Activated gamma-delta T cell (primary cell): ENCODE results near the gene CA10.

Experiments used
- DNase-seq: peaks from one replicate; lab custom pipeline; 2025; lab: John Stamatoyannopoulos, UW

The CA10 gene

GRCh38 chr17:51597345-51597744 lies 561.2 kb downstream of the CA10 start:
- no peak for DNase-seq

DNA sequence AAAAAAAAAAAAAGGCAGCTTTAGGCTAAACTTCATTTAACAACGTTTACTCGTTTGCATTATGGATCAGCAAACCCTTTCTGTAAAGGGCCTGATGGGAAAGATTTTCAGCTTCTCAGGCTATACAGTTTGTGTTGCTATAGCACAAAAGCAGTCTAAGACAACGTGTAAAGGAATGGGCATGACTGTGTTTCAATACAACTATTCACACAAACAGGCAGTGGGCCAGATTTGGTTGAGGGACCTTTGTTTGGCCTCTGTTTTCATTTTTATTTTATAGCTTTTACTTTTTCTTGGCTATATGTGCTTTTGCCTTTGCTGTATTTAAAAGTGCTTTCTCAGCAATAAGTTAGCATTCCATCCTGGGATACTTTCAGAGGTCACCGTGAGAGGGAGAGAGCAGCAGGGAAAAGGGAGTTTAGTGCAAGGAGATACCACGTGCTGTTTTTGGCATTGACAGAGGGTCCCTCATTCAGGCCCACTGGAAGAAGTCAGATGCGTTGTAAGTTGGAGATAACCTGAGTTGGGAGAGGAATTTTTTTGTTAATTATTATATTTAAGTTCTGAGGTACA lies 562.6 kb downstream of the CA10 start:
- no peak for DNase-seq

DNA sequence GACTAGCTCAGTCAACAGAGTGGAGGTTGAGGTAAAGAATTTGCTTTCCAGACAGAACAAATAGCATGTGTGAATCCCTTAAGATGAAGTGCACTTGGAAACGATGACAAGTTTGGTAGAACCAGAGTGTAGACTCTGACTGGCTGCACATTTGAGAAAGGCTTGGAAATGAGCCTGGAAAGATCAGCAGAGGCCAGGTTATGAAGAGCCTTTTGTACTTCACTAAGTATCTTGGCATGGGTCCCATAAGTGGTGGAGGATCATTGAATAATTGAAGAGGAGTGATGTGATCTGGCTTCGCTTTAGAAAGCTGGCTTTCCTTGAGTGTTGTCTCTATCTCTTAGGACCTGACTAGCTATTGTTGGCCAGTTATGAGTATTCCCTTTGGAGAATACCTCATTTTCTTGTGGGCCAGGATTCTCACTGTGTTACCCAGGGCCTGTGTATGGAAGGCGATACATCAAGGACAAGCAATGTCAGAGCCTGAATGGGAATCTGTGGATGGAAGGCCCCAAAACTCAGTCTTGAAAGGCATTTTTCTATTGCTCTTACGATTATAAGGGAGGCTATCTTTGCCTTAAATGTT lies 568.4 kb downstream of the CA10 start:
- no peak for DNase-seq

DNA sequence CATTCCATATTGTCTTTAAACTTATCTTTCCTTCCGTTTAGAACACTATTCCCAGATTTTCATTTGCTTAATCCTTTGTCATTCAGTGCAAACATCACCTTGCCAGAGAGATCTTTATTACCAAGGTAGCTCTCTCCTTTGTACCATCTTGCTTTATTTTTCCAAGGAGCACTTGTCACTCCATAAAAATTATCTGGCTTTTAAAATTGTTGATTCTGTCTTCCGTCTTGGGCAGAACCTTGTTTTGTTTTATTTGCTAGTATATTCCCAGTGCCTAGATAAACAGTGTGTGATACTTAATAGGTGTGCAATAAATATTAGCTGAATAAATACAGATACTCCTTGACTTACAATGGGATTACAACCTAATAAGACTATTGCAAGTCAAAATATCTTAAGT lies 570.5 kb downstream of the CA10 start:
- no peak for DNase-seq

- DNase-seq, result no peak
Observed at GRCh38 chr17:51587516-51587915, 571.0 kb downstream of the CA10 start.

DNA sequence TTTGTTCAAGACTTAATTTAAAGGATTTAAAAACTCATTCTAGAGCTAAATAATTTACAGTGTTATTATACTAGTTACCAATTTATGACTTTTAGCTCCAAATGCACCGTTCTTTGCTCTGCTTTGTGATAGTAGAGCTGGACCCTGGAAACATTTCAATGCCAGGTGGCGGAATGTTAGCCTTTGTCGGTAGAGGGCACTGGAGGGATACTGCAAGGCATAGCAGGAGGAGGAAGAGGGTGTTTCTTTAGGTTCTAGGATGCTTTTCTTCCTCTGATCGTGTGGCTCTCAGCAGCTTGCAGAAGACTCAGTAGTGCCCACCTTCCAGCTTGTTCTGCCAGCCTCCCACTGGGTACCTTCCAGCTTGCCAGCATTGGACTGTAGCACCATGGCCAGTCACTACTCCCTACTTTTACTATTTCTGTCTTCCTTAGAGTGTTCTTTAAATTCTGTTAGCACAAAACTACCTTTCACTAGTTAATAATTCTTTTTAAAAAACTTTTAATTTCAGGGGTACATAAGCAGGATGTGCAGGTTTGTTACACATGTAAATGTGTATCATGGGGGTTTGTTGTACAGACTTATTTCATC lies 572.9 kb downstream of the CA10 start:
- DNase-seq, result no peak

- DNase-seq, result no peak
Observed at GRCh38 chr17:51580869-51581268, 577.6 kb downstream of the CA10 start.
